Naive thymus-derived CD4-positive, alpha-beta T cell (primary cell): Measurements from ENCODE around the gene GPR180. TPM values are rescaled to one million over a fixed set of nuclear protein-coding genes. Genes with fewer than 3 reads are reported as not detected.

Experiments used
- ATAC-seq: fragments of 150-1000 bp; cut with Tn5 transposase; 2 replicates; pipeline ENCODE4 v1.10.0; 2021; ENCODE audit warnings: mild to moderate bottlenecking, moderate library complexity
- CTCF ChIA-PET: fragments of 350-600 bp; sonication (Branson Sonifier 250); formaldehyde crosslinking; loops from one replicate; lab custom pipeline; 2021; ENCODE audit warnings: antibody characterized with exemption; lab: Charles Lee
- POLR2A ChIA-PET: fragments of 350-600 bp; sonication (Branson Sonifier 250); formaldehyde crosslinking; loops from one replicate; lab custom pipeline; 2021; ENCODE audit warnings: antibody characterized with exemption, inconsistent platforms; lab: Charles Lee
- DNase-seq, 9 donors: peaks; one replicate each; pipeline versions ENCODE4 v3.0.0 to v3.0.0-alpha.2; 2020 to 2022; ENCODE audit warnings: mixed read lengths in 1 of 9
- H3K27ac ChIP-seq: one replicate; pipeline ENCODE4 v1.7.0; 2013; ENCODE audit warnings: mild to moderate bottlenecking, low read depth, low read length, moderate library complexity
- H3K27me3 ChIP-seq, 2 donors: one replicate each; pipeline ENCODE4 v1.7.0; 2013; ENCODE audit warnings: low read length in 2 of 2, mild to moderate bottlenecking in 2 of 2, moderate library complexity in 2 of 2; ENCODE audit not compliant: control insufficient read depth in 2 of 2, insufficient read depth in 2 of 2
- H3K36me3 ChIP-seq, 3 experiments: 1 replicate in 2 of 3; 2 replicates in 1 of 3; pipeline ENCODE4 v1.7.0; 2013; ENCODE audit warnings: low read length in 3 of 3, mild to moderate bottlenecking in 3 of 3, moderate library complexity in 1 of 3; ENCODE audit not compliant: insufficient read depth in 3 of 3, control insufficient read depth in 2 of 3
- H3K4me1 ChIP-seq, 2 donors: one replicate each; pipeline ENCODE4 v1.7.0; 2013; ENCODE audit warnings: low read length in 2 of 2, mild to moderate bottlenecking in 2 of 2, moderate library complexity in 1 of 2; ENCODE audit not compliant: control insufficient read depth in 2 of 2, insufficient read depth in 2 of 2
- H3K4me3 ChIP-seq: 2 replicates; pipeline ENCODE4 v1.7.0; 2013; ENCODE audit warnings: mild to moderate bottlenecking, low read length
- H3K9me3 ChIP-seq, 3 experiments: 1 replicate in 2 of 3; 2 replicates in 1 of 3; pipeline ENCODE4 v1.7.0; 2013; ENCODE audit warnings: low read length in 3 of 3; ENCODE audit not compliant: control insufficient read depth in 2 of 3
- H3K27ac Mint-ChIP-seq, 9 donors: one replicate each; pipeline ENCODE4 v1.8.0; 2020 to 2022; ENCODE audit warnings: mixed read lengths in 9 of 9, mild to moderate bottlenecking in 8 of 9, moderate library complexity in 5 of 9, inconsistent platforms in 2 of 9
- H3K27me3 Mint-ChIP-seq, 5 donors: one replicate each; pipeline ENCODE4 v1.8.0; 2021 to 2022; ENCODE audit warnings: mixed read lengths in 5 of 5, mild to moderate bottlenecking in 1 of 5
- H3K36me3 Mint-ChIP-seq, 5 donors: one replicate each; pipeline ENCODE4 v1.8.0; 2020 to 2022; ENCODE audit warnings: mixed read lengths in 5 of 5, mild to moderate bottlenecking in 3 of 5, inconsistent platforms in 1 of 5
- H3K4me1 Mint-ChIP-seq, 7 donors: one replicate each; pipeline ENCODE4 v1.8.0; 2020 to 2022; ENCODE audit warnings: mixed read lengths in 7 of 7, mild to moderate bottlenecking in 3 of 7, inconsistent platforms in 1 of 7
- H3K4me3 Mint-ChIP-seq, 10 donors: one replicate each; pipeline ENCODE4 v1.8.0; 2020 to 2022; ENCODE audit warnings: mild to moderate bottlenecking in 10 of 10, mixed read lengths in 10 of 10, moderate library complexity in 6 of 10, inconsistent platforms in 2 of 10
- H3K9me3 Mint-ChIP-seq, 11 donors: one replicate each; pipeline ENCODE4 v1.8.0; 2020 to 2022; ENCODE audit warnings: mixed read lengths in 11 of 11, mild to moderate bottlenecking in 4 of 11, inconsistent platforms in 1 of 11, moderate library complexity in 1 of 11
- intact Hi-C, 2 donors: fragments of 100-400 bp; cut with micrococcal nuclease; formaldehyde crosslinking; loops; one replicate each; pipeline ENCODE4 v1.15.1; 2023
- polyA plus RNA-seq, 2 donors: library from polyadenylated mRNA; unstranded; fragments of 300-500 nt; fragmentation: Illumina TruSeq; gene quantifications; one replicate each; pipeline ENCODE4 v1.2.3, GENCODE V29; 2021
- total RNA-seq, 6 experiments: library from RNA in 5 of 6; stranded (reverse) in 5 of 6; gene quantifications; 1 replicate in 5 of 6; 2 replicates in 1 of 6; pipeline ENCODE4 v1.2.3 and lab custom pipeline; 2021 to 2026

GPR180 gene
- total and polyA plus RNA-seq, 7 experiments from 2014 or later = 1.3 to 7.0 (median 2.2) TPM

DNA sequence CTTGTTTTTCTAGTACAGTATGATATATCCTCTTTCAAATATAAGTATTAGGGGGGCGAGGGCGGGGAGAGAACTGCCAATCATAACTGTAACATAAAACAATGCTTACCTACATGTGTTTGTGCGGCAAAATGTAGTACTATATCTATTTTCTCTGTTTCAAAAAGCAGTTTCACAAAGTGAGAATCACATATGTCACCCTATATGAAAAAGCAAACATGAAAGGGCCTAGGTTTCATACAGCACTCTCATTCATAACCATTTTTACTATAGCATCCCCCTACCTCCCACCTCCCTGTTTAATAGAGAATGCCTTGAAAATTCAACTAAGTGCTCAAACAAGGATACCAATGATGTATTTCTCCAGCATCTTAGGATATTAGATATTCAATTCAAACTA is 10.9 kb upstream of the GPR180 start:
- Mint-ChIP-seq H3K36me3 (peaks cover 15 to 40% (median 30%) of the 10 kb centered on the region in 5 donors), H3K27ac (no peak overlapping the region), H3K4me3 (peak overlapping the region in 1 of 10 donors; percentile 25), H3K9me3 (no peaks in the 10 kb centered on the region), H3K4me1 (peaks cover 37 to 75% (median 63%) of the 10 kb centered on the region in 7 donors), H3K27me3 (no peaks in the 10 kb centered on the region)
- H3K9me3 ChIP-seq = no peaks in the 10 kb centered on the region
- H3K4me1 ChIP-seq = peaks cover 16 to 21% of the 10 kb centered on the region in 2 donors
- H3K36me3 ChIP-seq = peaks cover 0 to 13% (median 3%) of the 10 kb centered on the region in 3 experiments
- intact Hi-C loops = no loop called here
- no peak overlapping the region for H3K4me3 ChIP-seq
- no peak overlapping the region for H3K27ac ChIP-seq
- ATAC-seq (no peak), DNase-seq (no peak)
- ChIA-PET POLR2A (no interaction called here), CTCF (no interaction called here)
- H3K27me3 ChIP-seq = no peaks in the 10 kb centered on the region

- no peaks in the 10 kb centered on the region for H3K9me3 Mint-ChIP-seq
- peak; percentile 49 for ATAC-seq
- Histone ChIP-seq H3K4me1 (peaks cover 16 to 21% of the 10 kb centered on the region in 2 donors), H3K36me3 (peaks cover 0 to 15% (median 3%) of the 10 kb centered on the region in 3 experiments), H3K27me3 (no peaks in the 10 kb centered on the region), H3K9me3 (no peaks in the 10 kb centered on the region), H3K4me3 (peak overlapping the region; percentile 92), H3K27ac (peak overlapping the region; percentile 80)
- no peaks in the 10 kb centered on the region for H3K27me3 Mint-ChIP-seq
- intact Hi-C loops = loop anchor here in 1 of 2 donors (1.0 kb wide), 1 partner anchor 1082 kb away; the partner anchor contains the start of gene DNAJC3
- peaks cover 3 to 24% (median 4%) of the 10 kb centered on the region in 5 donors for H3K36me3 Mint-ChIP-seq
- H3K27ac Mint-ChIP-seq = peak overlapping the region; percentile 83 to 96 (median 93)
- peak in 4 of 9 donors; percentile 13 to 46 (median 26) for DNase-seq
- H3K4me1 Mint-ChIP-seq = peaks cover 22 to 54% (median 42%) of the 10 kb centered on the region in 7 donors
- ChIA-PET CTCF (interaction anchor here (1.0 to 1.9 kb wide), 4 partner anchors 22 to 159 kb away, joined by 3 to 10 read pairs (median 5); no protein-coding TSS in a partner anchor), POLR2A (interaction anchor here (0.8 to 2.7 kb wide), 8 partner anchors 9 to 1082 kb away, joined by 3 to 32 read pairs (median 4); partner anchors contain the start of gene DNAJC3)
- peak overlapping the region; percentile 92 to 99 (median 97) for H3K4me3 Mint-ChIP-seq
Measured at GRCh38 chr13:94595001-94595949, 6.4 kb upstream of the GPR180 start.

- ATAC-seq (peak; percentile 99), DNase-seq (peak; percentile 71 to 89 (median 86))
- H3K27ac Mint-ChIP-seq = peak within 1 kb of the TSS; percentile 83 to 96 (median 93)
- H3K27me3 Mint-ChIP-seq = no peaks in the 10 kb centered on the region
- POLR2A ChIA-PET = interaction anchor here (0.8 to 2.7 kb wide), 8 partner anchors 9 to 1081 kb away, joined by 3 to 32 read pairs (median 4); partner anchors contain the start of gene DNAJC3
- Histone ChIP-seq H3K27me3 (no peaks in the 10 kb centered on the region), H3K36me3 (peaks cover 0 to 15% (median 3%) of the 10 kb centered on the region in 3 experiments), H3K9me3 (no peaks in the 10 kb centered on the region), H3K4me1 (peaks cover 16 to 19% of the 10 kb centered on the region in 2 donors), H3K4me3 (peak within 1 kb of the TSS; percentile 92), H3K27ac (peak within 1 kb of the TSS; percentile 80)
- H3K4me3 Mint-ChIP-seq = peak within 1 kb of the TSS; percentile 92 to 99 (median 97)
- peaks cover 0 to 24% (median 3%) of the 10 kb centered on the region in 5 donors for H3K36me3 Mint-ChIP-seq
- peaks cover 29 to 53% (median 41%) of the 10 kb centered on the region in 7 donors for H3K4me1 Mint-ChIP-seq
- peaks cover 0 to 5% (median 0%) of the 10 kb centered on the region in 11 donors for H3K9me3 Mint-ChIP-seq
- intact Hi-C loops = loop anchor here (1.0 to 2.0 kb wide), 7 partner anchors 21 to 1081 kb away; partner anchors contain the start of gene DNAJC3 (in 1 of the 2)
- CTCF ChIA-PET = interaction anchor here (0.6 to 1.9 kb wide), 5 partner anchors 21 to 594 kb away, joined by 3 to 10 read pairs (median 5); no protein-coding TSS in a partner anchor
Measured at GRCh38 chr13:94595950-94596574, 5.6 kb upstream of the GPR180 start, which contains the start of gene TGDS. TSS of gene TGDS (minus strand) at chr13:94596152. CDS start at chr13:94596136, 16 bp downstream.

GRCh38 chr13:94596575-94596971 is 5.1 kb upstream of the GPR180 start:
- H3K4me1 Mint-ChIP-seq = peaks cover 28 to 55% (median 44%) of the 10 kb centered on the region in 7 donors
- intact Hi-C loops = loop anchor here (1.0 to 2.0 kb wide), 6 partner anchors 21 to 589 kb away; no protein-coding TSS in a partner anchor
- peaks cover 0 to 15% (median 3%) of the 10 kb centered on the region in 3 experiments for H3K36me3 ChIP-seq
- H3K27me3 Mint-ChIP-seq = no peaks in the 10 kb centered on the region
- peak overlapping the region; percentile 74 to 96 (median 93) for H3K27ac Mint-ChIP-seq
- no peak for ATAC-seq
- H3K27ac ChIP-seq = peak overlapping the region; percentile 80
- H3K27me3 ChIP-seq = no peaks in the 10 kb centered on the region
- H3K4me3 ChIP-seq = peak overlapping the region; percentile 92
- peak in 1 of 9 donors; percentile 10 for DNase-seq
- peak overlapping the region; percentile 92 to 99 (median 97) for H3K4me3 Mint-ChIP-seq
- ChIA-PET CTCF (interaction anchor here (0.6 to 1.9 kb wide), 4 partner anchors 21 to 594 kb away, joined by 5 to 10 read pairs (median 5); no protein-coding TSS in a partner anchor), POLR2A (interaction anchor here (1.0 to 2.7 kb wide), 6 partner anchors 8 to 1080 kb away, joined by 3 to 32 read pairs (median 6); partner anchors contain the start of gene DNAJC3)
- H3K9me3 Mint-ChIP-seq = peaks cover 0 to 5% (median 0%) of the 10 kb centered on the region in 11 donors
- H3K4me1 ChIP-seq = peaks cover 16 to 19% of the 10 kb centered on the region in 2 donors
- H3K36me3 Mint-ChIP-seq = peaks cover 0 to 24% (median 3%) of the 10 kb centered on the region in 5 donors
- H3K9me3 ChIP-seq = no peaks in the 10 kb centered on the region

- intact Hi-C loops = no loop called here
- Mint-ChIP-seq H3K9me3 (peaks cover 0 to 5% (median 0%) of the 10 kb centered on the region in 11 donors), H3K27me3 (no peaks in the 10 kb centered on the region), H3K4me1 (peaks cover 33 to 56% (median 46%) of the 10 kb centered on the region in 7 donors), H3K36me3 (peaks cover 0 to 19% (median 0%) of the 10 kb centered on the region in 5 donors), H3K27ac (no peak overlapping the region), H3K4me3 (no peak overlapping the region)
- Histone ChIP-seq H3K27me3 (no peaks in the 10 kb centered on the region), H3K9me3 (no peaks in the 10 kb centered on the region), H3K4me3 (no peak overlapping the region), H3K4me1 (peaks cover 15 to 26% of the 10 kb centered on the region in 2 donors), H3K36me3 (peaks cover 0 to 8% (median 0%) of the 10 kb centered on the region in 3 experiments), H3K27ac (no peak overlapping the region)
- ChIA-PET CTCF (no interaction called here), POLR2A (no interaction called here)
- DNase-seq = no peak
- no peak for ATAC-seq
Measured at GRCh38 chr13:94598281-94598680, 3.4 kb upstream of the GPR180 start.
